Fibroblast of skin of abdomen (primary cell): ENCODE measurements around the gene MN1.
"Not testable (repeated sequence)": the region's sequence is repeated elsewhere in the genome, so short reads cannot be mapped to it uniquely, and the experiment has no call there.

Experiments
- DNase-seq: peaks from one replicate; pipeline ENCODE4 v3.0.0-alpha.2; 2013

MN1 gene

DNA sequence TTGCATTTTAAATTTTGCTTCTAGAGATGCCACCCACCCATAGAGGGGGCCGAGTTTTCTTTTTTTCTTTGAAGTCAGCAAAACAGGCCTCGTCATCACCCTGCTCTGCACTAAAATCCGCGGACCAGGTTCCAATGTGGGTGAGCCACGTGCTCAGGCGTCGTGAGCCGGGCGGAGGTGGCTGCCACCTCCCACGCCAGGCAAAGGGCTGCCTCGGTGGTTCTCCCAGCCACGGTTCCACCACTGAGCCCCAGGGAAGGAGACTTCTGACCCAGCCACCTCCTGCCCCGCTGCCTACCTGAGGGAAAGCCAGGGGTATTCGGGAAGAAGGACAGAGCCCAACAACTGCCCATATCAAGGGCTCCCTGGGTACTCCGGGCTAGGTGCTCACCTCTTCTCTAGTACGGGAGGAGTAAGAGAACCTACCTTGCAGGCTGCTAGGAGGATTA is 45.3 kb downstream of the MN1 start:
- no peak for DNase-seq

DNA sequence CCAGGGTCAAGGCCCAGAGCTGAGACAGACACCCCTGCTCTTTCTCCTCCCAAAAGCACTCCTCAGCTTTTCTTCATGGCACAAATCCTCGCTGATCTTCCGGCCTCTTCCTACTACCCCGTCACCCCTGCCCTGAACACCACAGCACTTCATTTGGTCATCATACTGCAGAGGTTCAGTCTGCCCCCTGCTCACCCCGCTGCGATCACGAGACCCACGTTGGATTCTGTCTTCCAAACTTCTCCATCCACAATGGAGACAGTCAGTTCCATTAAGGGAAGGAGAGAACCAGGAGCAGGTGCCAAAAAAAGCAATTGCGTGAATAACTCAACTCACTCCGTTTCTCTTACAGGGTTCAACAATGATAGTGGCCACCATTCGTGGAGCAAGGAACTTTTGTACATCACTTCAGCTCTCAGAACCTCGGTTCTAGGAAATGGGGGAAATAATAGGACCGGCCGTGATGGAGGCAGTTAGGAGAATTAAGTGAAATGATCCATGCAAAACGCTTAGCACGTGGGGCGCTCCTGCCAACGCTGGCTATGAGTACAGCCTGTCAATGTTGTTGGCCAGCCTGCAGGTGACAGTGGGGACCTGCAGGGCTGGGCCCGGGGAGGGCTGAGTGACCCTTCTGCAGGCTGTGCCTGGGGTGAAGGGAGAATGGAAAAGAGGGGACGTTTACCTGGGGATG is 45.9 kb downstream of the MN1 start:
- DNase-seq = no peak

DNA sequence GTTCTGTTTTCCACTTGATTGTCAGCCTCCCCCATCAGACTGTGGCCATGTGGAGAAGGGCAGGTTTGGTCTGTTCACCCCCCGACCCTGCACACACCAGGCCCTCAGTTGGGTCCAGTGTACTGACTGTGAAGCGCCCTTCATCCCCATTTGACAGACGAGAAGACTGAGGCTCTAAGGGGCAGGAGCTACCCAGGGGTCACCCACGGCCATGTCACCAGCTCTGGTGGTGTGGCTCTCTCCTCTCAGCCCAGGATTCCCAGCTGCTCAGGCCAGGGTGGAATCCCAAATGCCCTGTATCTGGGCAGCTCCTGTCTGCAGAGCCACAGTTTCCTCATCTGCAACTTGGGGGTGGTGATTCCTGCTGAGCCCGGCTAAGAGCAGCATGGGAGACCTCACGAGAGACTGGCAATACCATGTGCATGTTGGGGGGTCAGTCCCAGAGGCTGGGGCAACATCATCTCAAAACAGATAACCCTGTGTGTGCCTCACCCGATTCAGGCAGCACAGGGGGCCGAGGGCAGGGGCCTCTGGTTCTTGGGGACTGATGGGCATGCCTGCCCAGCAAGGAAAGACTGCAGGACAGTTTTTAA is 46.6 kb downstream of the MN1 start:
- DNase-seq = no peak

DNA sequence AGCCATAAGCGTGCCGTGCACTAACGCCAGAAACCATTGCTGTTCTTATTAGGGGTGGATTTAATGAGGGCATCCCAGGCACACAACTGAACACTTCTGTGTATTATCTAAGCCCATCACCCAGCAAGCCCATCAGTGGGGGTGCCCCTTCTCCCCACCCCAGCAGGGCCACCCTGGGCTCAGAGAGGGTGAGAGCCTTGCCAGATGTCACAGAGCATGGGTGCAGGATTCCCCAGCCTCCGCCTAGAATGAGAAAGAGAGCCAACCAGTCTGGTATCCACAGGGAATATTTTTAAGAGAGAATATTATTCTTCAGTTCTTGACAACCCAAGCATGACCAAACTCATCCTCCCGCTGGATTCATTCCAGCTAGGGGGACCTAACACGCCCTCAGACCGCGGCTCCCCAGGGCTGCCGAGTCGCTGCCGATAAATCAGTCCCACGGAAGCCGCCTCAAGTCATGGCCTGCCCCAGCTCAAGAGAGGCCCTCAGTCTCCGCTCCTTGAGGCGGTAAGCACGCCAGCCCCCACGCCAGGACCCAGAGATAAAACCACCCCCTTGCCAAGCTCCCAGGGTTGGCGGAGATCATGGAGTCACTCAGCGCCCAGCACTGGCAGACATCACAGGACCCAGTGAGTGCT is 47.2 kb downstream of the MN1 start:
- DNase-seq = peak; percentile 43

DNA sequence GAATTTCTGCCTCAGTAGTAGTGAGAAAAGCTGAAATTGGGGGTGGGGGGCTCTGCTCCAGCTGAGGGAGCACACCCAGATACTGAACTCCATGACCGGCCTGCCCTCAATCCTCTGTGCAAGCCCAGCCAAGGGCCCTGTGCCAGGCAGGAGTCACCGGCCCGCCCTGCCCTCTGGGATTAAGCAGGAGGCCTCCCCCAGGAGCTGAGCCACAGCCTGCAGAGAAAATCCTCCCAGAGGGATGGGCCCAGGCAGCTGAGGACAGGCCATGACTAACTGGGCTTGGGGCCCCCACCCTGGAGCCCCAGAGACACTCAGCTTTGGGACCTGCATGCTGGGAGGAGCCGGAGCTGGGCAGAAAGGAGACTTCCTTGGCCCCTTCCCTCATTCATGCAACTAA is 48.8 kb downstream of the MN1 start:
- peak; percentile 36 for DNase-seq

DNA sequence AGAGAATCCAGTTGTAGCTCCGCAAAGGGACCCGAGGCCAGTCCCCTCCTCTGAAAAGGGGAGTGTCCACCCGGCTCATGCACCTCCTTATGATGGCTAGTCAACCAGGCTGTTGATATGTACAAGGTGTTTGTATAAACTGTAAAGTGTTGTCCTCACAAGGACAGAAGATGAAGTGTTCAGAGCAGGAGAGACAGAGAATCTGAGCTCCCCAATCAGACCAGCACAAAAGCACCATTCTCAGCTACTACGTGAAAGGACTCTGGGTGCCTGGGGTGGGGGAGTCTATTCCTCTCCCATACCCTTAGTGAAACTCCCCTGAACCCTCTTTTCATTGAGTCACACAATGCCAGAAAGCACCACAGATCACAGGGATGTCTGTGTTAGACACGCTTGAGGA is 49.4 kb downstream of the MN1 start:
- no peak for DNase-seq

DNA sequence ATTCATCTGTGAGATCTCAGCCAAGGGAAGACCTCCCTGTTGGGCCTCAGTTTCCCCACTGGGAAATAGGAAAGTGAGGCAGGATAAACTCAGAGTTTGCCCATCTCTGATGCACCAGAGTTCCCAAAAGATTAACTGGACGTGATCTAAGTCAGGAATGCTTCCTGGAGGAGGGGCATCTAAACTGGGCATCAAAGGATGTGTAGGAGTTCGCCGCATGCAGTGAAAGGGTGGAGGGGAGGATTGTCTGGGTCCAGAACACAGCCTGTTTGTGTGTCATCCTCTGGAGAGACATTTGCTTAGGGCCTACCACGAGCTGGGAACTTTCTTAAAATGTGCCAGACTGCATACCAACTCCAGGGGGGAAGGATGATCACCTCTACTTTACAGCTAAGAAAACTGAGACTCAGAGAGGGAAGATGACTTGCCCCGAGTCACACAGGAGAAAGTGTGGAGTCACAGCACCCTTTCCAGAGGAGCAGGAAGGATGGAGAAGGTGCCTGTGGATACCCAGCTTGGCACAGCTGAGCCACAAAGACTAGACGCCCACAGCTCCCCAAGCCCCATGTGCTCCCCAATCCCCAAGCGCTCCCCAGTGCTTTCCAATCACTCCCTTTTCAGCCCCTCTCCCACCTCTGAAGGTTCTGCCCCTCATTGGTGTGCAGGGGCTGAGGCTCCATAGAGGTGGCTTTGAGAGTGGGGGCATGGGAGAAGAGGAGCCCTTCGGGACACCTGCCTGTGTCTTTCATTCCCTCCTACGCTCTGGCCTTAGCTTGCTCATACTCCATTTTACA is 50.1 kb downstream of the MN1 start:
- no peak for DNase-seq

DNA sequence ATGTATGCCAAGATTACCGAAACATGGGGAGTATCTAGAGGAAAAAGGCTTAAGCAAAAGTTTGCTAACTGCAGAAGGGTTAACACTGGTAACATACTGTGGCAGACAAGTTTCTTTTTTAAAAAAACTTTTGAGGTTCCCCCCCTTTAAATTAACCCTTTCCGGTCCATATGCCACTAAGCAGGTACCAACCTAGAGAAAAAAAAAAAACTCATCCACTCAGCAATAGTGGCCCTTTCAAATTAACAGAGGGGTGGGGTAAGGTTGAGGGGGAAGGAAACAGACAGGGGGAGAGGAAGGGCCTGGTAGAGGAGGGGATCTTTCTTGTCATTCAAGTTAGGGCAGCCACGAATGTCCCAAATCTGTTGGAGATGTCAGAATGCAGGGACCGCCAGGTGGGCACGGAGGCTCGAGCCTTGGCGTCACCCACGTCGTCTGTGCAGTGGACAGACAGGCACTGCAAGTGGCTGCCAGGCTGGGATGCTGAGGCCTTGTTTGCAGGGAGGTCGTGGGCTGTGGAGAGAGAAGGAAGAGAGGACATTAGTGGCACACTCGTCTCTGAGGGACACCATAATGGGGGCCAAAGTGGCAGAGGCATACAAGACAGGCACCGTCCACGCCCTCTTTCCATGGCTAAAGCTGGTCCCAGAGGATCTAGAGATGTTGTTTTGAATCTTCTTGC is 50.8 kb downstream of the MN1 start:
- no peak for DNase-seq

DNA sequence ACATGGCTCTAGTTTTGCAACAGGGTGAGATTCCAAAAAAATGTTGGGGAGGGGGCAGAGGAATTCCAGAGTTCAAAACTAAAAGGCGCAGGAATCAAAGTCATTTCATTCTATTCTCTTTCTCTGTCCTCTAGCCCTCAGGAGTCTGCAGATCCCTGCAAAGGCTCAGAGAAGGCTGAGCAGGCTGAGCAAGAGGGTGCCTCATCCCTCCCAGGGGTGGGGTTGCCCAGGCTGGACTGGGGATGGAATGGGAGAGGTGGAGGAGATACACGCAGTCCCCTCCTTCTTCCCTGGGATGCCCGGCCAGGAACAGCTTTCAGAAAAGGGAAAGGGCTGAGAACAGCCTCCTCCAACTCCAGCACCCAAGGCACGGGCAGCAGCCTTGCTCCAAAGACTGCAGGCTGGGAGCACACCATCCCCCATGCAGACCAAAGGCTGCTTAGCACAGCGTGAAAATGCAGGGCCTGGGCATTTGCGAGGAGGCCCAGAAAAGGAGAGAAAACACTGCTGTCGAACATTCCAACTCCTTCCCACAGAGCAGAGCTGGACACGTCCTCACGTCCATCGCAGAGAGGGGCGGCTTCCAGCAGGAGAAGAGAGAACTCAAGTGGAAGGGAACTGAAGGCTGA is 51.8 kb downstream of the MN1 start:
- peak; percentile 46 for DNase-seq

DNA sequence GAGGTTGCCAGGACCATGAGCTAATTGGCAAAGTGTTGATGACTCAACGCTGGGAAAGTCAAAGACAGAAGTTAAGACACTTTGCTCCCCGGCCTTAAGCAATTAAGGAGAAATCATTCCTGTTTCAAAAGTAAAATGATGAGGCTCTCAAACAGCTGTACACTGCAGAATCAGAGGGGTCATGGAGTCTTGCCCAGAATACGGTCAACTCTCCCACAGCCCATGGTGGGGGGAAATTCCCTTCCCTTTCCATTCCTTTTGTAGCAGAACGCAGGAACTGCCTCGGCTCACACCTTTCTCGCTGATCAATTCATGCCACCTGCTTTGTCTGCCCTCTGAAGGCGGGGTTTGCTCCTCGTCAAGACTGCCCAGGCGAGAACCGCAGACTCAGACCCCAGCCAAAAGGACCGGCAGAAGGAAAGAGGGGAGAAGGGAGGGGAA is 52.8 kb downstream of the MN1 start:
- peak; percentile 80 for DNase-seq

DNA sequence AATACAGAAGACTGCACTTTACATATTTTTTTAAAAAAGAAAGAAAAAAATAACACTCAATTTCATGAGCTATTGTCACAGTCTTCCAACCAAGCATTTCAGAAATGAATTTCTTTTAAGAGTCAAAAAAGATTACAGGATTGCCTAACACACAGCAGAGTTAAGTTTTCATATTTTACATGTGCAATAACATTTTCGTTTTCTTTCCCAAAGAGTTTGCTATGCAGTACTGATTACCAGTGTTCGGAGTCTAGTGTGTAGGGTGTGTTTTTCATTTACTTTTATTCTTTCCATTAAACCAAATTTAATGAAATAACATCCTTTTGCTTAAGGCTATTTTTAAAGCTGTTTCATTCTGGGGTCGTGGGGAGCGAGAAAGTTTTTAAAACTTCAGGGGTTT is 53.2 kb downstream of the MN1 start:
- no peak for DNase-seq

DNA sequence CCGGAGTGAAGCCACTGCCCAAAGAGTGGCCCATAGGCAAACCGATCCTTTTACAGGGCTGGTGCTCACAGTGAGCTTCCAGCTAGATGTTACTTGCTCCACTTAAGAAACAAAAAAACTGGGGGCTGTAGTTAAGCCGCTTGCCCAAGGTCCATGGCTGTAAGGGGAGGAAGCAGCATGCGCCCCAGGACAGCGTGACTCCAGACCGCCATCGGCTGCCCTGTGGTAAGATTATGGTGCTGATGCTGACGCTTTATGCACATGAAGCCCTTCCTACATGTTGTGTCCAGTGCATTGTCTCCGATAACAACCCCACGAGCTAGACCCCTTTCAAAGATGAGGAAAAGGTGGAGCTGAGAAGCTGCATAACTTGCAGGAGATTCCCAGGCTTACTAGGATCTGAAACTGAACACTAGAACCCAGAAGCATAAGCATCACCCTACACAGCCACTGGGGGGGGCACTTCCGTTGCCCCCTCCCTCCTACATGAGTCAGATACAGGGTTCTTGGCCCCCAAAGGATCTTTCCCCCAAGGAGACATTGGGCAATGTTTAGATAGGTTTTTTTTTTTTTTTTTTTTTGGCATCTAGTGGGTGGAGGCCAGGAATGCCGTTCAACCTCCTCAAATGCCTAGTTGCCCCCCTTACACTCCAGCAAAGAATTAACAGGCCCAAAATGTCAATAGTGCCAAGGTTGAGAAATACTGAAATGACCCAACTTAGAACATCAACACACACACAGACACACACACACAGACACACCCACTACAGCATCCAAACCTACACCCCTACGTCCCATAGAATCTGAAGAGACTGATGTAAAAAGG is 53.9 kb downstream of the MN1 start:
- no peak for DNase-seq

DNA sequence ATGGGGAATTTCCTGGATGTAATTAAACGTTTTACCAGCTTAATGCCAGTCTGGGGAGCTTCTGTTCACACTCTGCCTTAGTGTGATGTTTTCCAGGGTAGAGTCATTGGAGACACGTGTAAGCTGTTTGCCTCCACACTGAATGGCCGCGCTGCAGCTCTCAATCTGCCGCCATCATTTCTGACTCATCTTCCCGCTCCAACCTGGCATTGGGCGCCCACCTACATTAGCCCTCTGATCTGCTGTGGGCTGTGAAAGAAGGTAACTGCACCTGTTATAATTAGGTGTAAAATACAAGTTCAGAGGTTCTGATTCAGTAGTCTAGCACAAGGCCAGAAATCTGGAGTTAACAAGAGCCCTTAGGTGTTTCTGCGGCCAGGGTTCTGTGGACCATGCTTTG is 54.6 kb downstream of the MN1 start:
- no peak for DNase-seq

DNA sequence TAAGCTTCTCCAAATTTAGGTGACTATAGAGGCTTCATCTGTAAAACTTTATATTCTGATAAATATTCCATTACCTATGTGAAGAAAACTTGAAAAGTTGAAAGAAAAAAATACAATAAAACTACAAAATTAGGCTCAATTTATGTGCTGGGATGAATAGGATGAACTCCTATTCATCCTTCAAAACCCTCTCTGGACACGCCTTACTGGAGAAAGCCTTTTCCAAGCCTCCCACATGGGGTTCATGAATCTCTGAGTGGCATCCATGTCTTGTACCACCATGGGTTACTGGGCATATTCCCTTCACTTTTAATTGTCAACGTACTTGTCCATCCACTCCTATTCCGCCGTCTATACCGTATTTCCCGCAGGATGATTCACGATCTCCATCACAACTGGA is 55.7 kb downstream of the MN1 start:
- DNase-seq = no peak

DNA sequence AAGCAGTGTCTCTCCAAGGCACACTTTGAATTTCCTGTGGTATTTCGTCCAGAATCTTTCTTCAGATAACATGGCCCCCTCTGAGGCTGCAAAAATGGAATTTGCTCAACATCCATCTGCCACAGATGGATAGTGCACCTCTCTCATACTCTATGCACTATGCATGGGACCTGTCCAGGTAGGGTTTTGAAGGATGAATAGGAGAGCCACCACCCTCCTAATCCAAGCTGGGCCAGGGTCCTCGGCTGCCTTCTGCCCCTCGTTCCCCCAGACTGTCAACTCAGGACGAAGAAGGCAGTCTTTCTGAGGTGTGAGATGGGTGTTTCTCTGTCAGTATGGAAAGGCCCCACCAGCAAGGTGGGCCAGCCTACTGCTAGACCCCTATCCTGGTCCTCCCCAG is 56.4 kb downstream of the MN1 start:
- no peak for DNase-seq

DNA sequence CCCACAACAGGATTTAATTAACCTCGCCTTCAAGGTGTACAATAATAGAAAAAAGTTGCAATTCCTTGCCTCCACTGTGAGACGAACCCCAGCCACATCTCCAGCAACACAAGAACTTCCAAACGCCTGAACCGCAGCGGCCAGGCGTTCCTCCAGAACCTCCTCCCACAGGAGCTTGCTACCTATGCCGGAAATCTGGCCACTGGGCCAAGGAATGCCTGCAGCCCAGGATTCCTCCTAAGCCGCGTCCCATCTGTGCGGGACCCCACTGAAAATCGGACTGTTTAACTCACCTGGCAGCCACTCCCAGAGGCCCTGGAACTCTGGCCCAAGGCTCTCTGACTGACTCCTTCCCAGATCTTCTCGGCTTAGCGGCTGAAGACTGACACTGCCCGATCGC is 57.5 kb downstream of the MN1 start:
- not testable (repeated sequence) for DNase-seq

DNA sequence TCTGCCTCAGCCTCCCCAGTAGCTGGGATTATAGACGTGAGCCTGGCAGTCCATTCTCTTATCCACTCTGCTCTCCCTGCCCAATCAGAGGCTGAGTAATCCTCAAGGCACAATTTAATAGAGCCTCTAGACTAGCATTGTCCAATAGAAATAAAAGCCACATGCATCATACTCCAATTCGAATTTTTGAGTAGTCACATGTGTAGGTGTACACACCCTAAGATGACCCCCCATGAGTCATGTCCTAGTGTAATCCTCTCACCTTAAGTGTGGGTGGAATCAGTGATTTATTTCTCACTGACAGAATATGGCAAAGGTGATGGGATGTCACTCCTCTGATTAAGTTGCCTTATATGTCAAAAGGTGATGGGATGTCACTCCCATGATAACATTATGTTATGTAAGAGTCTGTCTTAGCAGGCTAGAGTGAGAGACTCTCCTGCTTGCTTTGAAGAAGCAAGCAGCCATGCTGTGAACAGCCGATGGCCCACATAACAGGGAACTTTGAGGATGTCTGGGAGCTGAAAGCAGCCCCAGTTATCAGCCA is 61.3 kb downstream of the MN1 start:
- no peak for DNase-seq

DNA sequence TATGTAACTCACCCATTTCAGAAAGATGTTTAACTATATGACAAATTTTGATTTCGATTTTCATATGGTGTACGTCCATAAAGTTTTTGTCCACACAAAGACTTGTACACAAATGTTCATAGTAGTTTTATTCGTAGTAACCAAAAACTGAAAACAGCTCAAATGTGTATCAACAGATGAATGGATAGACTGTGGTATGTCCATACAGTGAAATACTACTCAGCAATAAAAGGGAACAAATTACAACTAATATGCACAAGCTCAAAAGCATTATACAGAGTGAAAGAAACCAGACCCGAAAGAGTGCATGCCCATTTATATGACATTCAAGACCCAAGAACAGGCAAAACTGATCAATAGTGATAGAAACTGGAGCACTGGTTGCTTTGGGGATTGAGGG is 64.0 kb downstream of the MN1 start:
- DNase-seq = no peak

DNA sequence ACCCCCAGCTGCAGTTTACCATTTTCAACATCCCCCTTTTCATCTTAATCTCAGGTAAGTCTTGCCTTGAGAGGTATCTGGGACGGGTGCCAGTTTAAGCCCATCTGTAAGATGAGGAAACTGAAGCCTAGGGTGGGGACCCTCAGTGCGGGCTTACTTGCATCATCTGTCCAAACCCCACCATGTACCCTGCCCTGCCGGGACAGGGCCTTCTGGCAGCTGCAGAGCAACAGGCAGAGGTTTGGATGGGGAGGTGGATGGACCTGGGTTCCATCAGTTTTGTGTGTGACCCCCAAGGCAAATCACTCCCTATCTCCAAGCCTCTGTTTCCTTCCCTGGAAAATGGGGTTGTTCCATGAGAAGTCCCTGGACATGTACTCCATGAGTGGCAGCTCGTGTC is 67.5 kb downstream of the MN1 start:
- no peak for DNase-seq

DNA sequence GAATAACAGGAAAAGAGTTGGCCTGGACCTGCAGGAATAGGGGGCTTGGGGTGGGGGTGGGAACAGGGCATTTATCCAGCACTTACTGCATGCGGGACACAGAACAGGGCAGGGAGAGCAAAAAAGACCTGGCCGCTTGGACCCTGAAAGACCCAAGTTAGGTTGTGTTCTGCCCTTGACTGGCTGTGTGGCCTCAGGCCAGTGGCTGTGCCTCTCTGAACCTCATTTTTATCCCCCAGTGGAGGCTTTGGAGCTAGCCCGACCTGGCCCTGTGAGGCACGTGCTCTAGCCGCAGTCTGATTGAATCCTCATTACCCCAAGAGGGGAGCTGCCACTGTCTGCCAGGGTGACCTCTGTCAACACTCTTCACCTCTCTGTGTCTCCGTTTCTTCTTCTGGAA is 68.7 kb downstream of the MN1 start:
- DNase-seq = no peak

DNA sequence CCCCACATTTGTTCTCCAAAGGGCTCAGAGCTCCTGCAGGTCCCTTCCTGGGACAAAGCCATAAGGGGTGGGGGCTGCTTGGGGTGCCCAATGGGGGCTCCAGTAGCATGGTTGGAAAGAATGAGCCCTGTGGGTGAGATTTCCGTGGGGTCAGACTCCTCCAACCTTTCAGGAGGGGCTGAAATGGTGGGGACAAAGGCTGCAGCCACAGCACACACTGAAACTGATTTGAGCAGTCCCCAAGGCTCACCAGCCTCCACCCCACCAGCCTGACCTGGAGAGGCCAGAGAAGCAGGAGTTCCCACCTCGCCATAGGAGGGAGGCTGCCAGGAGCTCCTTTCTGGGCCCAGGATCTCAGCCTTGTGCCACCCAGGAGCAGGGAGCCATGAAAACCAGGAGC is 69.2 kb downstream of the MN1 start:
- DNase-seq = no peak
